Thymus (tissue), 11 donors: ENCODE data around the gene SNX24. TPM values are rescaled to one million over a fixed set of nuclear protein-coding genes. Genes with fewer than 3 reads are reported as not detected.
A peak's percentile ranks its signal among the peaks of the same experiment; 100 is the strongest.

Experiments used
- DNase-seq, 9 donors: peaks; one replicate each; pipeline ENCODE4 v3.0.0-alpha.2; 2013; ENCODE audit warnings: low spot score in 9 of 9, low read depth in 6 of 9, missing footprints in 1 of 9
- H3K27ac ChIP-seq, 2 donors: one replicate each; pipeline ENCODE4 v1.5.1; 2013; ENCODE audit warnings: control low read depth in 1 of 2, low read depth in 1 of 2, low read length in 1 of 2, mild to moderate bottlenecking in 1 of 2, moderate library complexity in 1 of 2
- H3K27me3 ChIP-seq, 2 donors: one replicate each; pipeline ENCODE4 v1.5.1; 2013; ENCODE audit warnings: low read length in 1 of 2; ENCODE audit not compliant: control insufficient read depth in 2 of 2, insufficient read depth in 1 of 2
- H3K36me3 ChIP-seq, 2 donors: one replicate each; pipeline ENCODE4 v1.5.1; 2013; ENCODE audit warnings: low read length in 1 of 2, mild to moderate bottlenecking in 1 of 2, moderate library complexity in 1 of 2; ENCODE audit not compliant: control insufficient read depth in 2 of 2, insufficient read depth in 2 of 2
- H3K4me1 ChIP-seq, 2 donors: one replicate each; pipeline ENCODE4 v1.5.1; 2013; ENCODE audit warnings: low read length in 2 of 2; ENCODE audit not compliant: control insufficient read depth in 2 of 2, insufficient read depth in 2 of 2
- H3K4me3 ChIP-seq, 2 donors: one replicate each; pipeline ENCODE4 v1.5.1; 2013; ENCODE audit warnings: low read length in 2 of 2, control low read depth in 1 of 2, mild to moderate bottlenecking in 1 of 2
- H3K9me3 ChIP-seq, 2 donors: one replicate each; pipeline ENCODE4 v1.5.1; 2013; ENCODE audit warnings: low read length in 1 of 2, mild to moderate bottlenecking in 1 of 2; ENCODE audit not compliant: control insufficient read depth in 2 of 2, insufficient read depth in 1 of 2
- WGBS: extraction: QIAGEN DNeasy Blood & Tissue Kit; methylation state at CpG from one replicate; pipeline ENCODE4 v1.1.7; 2013; 5-methylcytosine and 5-hydroxymethylcytosine counted together
- polyA plus RNA-seq: library from polyadenylated mRNA; stranded (reverse); fragments of 200-250 nt; gene quantifications from one replicate; pipeline ENCODE4 v1.2.3, GENCODE V29; 2013
- total RNA-seq: library from RNA; stranded (reverse); fragments of 120-200 nt; gene quantifications from one replicate; pipeline ENCODE4 v1.2.4, GENCODE V29; 2013
- donor health status: healthy.

SNX24 gene
- total and polyA plus RNA-seq, 2 donors = 3.3 to 11.1 TPM

DNA sequence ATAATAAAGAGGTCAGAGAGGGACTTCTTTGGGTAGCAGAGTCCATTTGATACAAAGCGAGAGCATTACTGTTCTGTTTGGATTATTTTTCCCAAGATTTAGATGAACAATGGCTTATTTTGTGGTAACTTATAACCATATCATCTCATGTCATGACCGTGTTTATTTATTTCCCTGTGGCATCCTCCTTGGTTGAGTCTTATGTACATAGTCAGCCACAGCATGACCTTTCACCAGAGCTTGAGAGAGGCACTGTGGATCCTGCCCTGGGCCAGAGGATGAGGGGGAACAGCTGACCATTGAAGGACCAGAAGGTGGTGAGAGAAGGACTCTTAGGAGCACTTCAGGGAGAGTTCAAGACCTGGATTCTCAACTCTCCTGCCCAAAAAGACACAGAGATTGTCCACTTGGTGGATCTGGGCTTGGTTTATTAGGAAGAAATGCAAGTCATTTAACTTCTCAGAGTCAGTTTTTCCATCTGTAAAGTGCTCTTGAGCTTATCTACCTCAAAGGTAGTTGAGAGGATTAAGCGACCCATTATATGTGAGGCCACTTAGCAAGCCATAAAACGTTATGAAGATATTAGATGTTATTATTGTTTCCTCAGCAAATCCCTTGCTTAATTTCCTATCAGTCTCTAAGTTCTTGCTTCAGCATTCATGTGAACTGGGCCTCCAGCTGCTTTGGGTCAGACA, 139.7 kb downstream of the SNX24 start:
- Histone ChIP-seq H3K36me3 (no peaks in the 10 kb centered on the region), H3K27me3 (no peaks in the 10 kb centered on the region), H3K4me3 (no peak overlapping the region), H3K4me1 (no peaks in the 10 kb centered on the region), H3K27ac (no peak overlapping the region), H3K9me3 (no peaks in the 10 kb centered on the region)
- DNase-seq = no peak
- WGBS = 95% methylated on average over 4 of the region's 4 CpGs

GRCh38 chr5:122985954-122986721, 140.7 kb downstream of the SNX24 start:
- no peaks in the 10 kb centered on the region for H3K4me1 ChIP-seq
- no peak overlapping the region for H3K4me3 ChIP-seq
- no peaks in the 10 kb centered on the region for H3K36me3 ChIP-seq
- H3K9me3 ChIP-seq = no peaks in the 10 kb centered on the region
- WGBS = 95% methylated on average over 2 of the region's 2 CpGs
- no peak for DNase-seq
- H3K27me3 ChIP-seq = no peaks in the 10 kb centered on the region
- no peak overlapping the region for H3K27ac ChIP-seq

GRCh38 chr5:122996091-122996490, 150.7 kb downstream of the SNX24 start:
- no peak for DNase-seq
- no peaks in the 10 kb centered on the region for H3K9me3 ChIP-seq
- no peaks in the 10 kb centered on the region for H3K27me3 ChIP-seq
- no peaks in the 10 kb centered on the region for H3K4me1 ChIP-seq
- 96% methylated on average over 3 of the region's 3 CpGs for WGBS
- H3K36me3 ChIP-seq = no peaks in the 10 kb centered on the region
- H3K4me3 ChIP-seq = no peak overlapping the region
- H3K27ac ChIP-seq = no peak overlapping the region

DNA sequence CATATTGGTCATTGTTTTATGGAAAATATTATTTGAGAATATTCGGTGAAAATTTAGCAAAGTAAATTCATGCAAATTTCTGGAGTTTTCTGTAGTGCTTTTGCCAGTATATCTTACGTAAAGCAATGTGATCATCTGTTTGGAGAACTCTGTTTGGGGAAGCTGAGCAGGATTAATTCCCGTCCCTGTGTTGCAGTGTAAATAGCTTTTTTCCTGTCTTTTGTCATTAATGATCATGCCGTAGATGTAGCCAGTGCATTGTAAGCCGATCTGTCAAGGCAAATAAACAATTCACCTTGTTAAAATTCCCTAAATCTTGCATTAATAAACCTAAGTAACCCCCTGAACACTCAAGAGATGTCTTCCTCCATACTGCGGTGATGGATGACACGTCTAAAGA, 151.9 kb downstream of the SNX24 start:
- 74% methylated on average over 7 of the region's 7 CpGs for WGBS
- no peak overlapping the region for H3K27ac ChIP-seq
- no peak overlapping the region for H3K4me3 ChIP-seq
- H3K36me3 ChIP-seq = no peaks in the 10 kb centered on the region
- H3K9me3 ChIP-seq = no peaks in the 10 kb centered on the region
- no peaks in the 10 kb centered on the region for H3K27me3 ChIP-seq
- no peak for DNase-seq
- H3K4me1 ChIP-seq = no peaks in the 10 kb centered on the region

- no peaks in the 10 kb centered on the region for H3K9me3 ChIP-seq
- WGBS = 50% methylated on average over 10 of the region's 10 CpGs
These were observed 154.6 kb downstream of the SNX24 start for GRCh38 chr5:122999947-123000563.

GRCh38 chr5:123000731-123001130, 155.3 kb downstream of the SNX24 start:
- H3K4me3 ChIP-seq = no peak overlapping the region
- no peaks in the 10 kb centered on the region for H3K4me1 ChIP-seq
- H3K27ac ChIP-seq = no peak overlapping the region
- WGBS = 95% methylated on average over 1 of the region's 1 CpG
- H3K27me3 ChIP-seq = no peaks in the 10 kb centered on the region
- peak in 1 of 9 donors; percentile 1 for DNase-seq
- no peaks in the 10 kb centered on the region for H3K9me3 ChIP-seq
- no peaks in the 10 kb centered on the region for H3K36me3 ChIP-seq

More at GRCh38 chr5:122999947-123000563, 154.6 kb downstream of the SNX24 start:
- no peaks in the 10 kb centered on the region for H3K4me1 ChIP-seq
- H3K27me3 ChIP-seq = no peaks in the 10 kb centered on the region
- no peaks in the 10 kb centered on the region for H3K36me3 ChIP-seq
- no peak overlapping the region for H3K4me3 ChIP-seq
- no peak overlapping the region for H3K27ac ChIP-seq
- DNase-seq = peak in 6 of 9 donors; percentile 2 to 35 (median 12)

DNA sequence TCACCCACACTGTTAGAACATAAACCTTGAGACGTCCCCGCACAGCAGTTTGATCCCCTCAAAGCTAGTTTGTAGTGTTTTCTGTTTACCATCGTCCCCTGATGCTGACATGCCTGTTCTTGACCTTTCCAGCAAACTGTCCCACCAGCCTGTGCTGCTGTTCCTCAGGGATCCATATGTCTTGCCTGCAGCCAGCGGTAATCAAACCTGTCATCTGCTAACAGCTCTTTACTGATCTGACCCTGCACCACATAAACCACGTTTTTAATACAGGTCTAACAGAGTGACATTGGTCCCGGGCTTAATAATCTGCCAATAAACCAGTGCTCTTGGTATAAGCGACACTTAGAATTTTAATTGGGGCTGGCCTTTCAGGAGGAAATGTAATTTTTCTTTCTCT, 156.4 kb downstream of the SNX24 start:
- Histone ChIP-seq H3K4me1 (no peaks in the 10 kb centered on the region), H3K36me3 (no peaks in the 10 kb centered on the region), H3K27ac (no peak overlapping the region), H3K9me3 (no peaks in the 10 kb centered on the region), H3K4me3 (no peak overlapping the region), H3K27me3 (no peaks in the 10 kb centered on the region)
- WGBS = 93% methylated on average over 7 of the region's 7 CpGs
- no peak for DNase-seq

DNA sequence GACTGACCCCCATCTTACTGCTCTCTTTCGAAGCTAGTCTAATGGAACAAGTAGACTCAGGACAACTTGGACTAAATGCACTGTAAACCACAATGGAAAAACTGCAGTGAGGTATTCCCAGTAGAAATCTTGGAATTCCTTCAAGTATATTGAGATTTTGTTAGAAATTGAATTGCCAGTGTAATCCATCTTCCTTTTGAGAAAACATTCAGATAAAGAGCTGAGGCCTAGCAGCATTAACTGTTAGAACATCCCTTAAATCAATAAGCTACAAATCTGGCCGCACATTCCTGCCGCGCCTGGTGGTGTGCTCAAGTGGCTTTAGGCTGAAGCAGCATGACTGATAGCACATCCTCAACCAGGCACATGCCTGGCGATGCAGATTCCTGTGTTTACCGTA, 161.8 kb downstream of the SNX24 start:
- Histone ChIP-seq H3K27ac (no peak overlapping the region), H3K4me1 (no peaks in the 10 kb centered on the region), H3K27me3 (no peaks in the 10 kb centered on the region), H3K4me3 (no peak overlapping the region), H3K36me3 (no peaks in the 10 kb centered on the region), H3K9me3 (no peaks in the 10 kb centered on the region)
- no peak for DNase-seq
- 98% methylated on average over 6 of the region's 6 CpGs for WGBS

DNA sequence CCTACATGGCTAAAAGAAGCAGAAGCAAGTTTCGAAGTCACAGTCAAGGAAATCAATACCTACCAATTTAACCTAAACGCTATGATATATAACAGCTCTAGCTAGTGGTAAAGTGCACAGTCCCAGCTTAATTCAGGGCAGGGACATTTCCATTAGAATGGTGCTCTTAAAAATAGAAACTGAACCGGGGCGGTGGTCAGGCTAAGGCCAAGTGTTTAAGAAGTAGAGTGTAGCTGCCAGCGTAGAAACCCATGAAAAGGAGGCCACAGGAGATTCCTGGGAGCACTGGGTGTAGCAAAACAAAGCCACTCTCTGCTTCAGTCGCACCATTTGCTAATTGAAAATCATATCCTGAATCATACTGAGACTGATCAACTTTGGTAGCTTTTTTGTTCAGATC, 162.3 kb downstream of the SNX24 start:
- no peaks in the 10 kb centered on the region for H3K36me3 ChIP-seq
- WGBS = 96% methylated on average over 6 of the region's 6 CpGs
- no peaks in the 10 kb centered on the region for H3K9me3 ChIP-seq
- no peaks in the 10 kb centered on the region for H3K4me1 ChIP-seq
- H3K27ac ChIP-seq = no peak overlapping the region
- DNase-seq = no peak
- no peaks in the 10 kb centered on the region for H3K27me3 ChIP-seq
- H3K4me3 ChIP-seq = no peak overlapping the region
